ENCODE results near the gene DNAH8.

DNAH8 gene

DNA sequence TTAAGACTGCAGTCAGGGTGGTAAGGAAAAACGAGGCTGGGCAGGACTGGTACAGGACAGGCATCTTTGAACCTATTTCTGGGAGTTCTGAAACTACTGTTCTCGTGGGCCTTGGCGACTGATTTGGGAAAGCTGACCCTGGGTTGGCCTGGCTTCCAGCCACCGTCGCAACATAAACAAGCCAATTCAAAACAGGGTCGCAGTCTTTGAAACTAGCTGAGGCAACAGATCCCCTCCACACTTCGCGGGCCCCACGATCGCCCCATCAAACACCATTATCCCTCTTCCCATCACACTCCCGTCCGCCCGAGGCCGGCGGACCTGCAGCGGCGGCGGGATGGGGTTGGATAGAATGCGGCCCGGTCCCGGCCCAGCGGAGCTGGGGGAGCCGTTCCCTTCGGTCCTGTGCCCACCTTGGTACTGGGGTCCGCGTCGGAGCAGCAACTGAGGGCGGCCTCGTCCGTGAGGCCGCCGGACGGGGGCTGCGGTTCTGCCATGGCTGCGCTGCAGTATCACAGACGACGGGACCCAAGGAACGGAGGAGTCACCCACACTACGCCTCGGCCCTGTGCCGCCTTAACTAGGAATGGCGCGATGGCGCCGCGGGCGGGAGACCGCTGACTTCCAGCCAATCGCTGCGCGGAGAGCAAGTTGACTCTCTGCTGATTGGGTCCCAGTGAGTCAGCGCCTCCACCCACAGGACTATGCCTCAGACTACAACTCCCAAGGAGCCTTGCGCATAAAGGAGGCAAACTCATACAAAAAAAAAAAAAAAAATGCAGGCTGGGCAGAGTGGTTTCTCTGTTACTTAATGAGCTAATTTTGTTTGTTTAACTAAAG lies 12.3 kb upstream of the DNAH8 start, which contains the start of gene GLO1:
Gene GLO1, minus strand, starts transcription at position 588 of the 840 bp plus-strand sequence. Its CDS starts 91 bp downstream, at position 497.
- DNase-seq (ENCODE audit: low read depth): peak; percentile 97

DNA sequence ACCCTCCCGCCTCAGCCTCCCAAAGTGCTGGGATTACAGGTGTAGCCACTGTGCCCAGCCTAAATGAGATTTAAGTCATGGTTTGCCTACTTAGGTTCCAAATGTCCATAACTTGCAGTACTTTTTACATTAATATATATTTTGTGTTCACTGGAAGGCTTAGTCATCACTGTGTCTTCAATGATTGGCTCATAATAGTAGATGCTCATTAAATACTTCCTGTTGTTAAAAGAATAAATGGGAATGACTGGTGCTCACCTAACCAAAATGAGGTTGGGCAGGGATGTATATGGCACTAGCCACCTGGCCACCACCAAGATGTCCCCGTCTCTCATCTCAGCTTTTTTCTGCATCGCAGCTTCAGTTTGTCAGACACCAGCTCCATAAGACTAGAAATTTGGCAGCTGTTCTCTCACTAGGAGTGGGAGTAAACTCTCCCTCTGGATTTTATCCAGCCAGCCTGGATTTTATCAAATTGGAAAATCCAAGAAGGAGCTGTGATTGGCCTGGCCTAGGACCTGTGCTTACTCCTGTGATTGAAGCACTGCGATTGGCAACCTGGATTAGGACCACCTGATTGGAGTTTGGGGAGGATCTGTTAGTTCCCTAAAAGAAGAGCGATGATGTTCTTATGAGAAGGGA lies 11.0 kb upstream of the DNAH8 start:
- DNase-seq (ENCODE audit: low read depth): no peak

- no peak for DNase-seq (ENCODE audit: low read depth)
Measured at GRCh38 chr6:38705924-38706323, 9.2 kb upstream of the DNAH8 start.

DNA sequence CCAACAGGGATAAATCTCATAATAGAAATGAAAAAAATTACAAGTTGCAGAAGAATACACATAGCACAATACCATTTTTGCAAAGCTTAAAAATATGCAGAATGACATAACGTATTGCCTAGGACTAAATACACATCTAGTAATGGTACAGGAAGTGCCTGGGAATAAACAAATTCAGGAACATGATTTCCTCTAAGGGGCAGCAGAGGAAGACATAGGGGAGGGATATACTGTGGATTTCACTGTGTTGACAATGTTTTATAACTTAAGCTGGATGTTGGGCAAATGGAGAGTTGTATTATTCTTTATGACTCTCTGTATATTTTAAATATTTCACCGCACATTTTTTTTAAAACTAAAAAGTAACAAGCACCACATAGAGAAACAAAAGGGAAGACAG lies 6.6 kb upstream of the DNAH8 start:
- DNase-seq (ENCODE audit: low read depth): no peak

DNA sequence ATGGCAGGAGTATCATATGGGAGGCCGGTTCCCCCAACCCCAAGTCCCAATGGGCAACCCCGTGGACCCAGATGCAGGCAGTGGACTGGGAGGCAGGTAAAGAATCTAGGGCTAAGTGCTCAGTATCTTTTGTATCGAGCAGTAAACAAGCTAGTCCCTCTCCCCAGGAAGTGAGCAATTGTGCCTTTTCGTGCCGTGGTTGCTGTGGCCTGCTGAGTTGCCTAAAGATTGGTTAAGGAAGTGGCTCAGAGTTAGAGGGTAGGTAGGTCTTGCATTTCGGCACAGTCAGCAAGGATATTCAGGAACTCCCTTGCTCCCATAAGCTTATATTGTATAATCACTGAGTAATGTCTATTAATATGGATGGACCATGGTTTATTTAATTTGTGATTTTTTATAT lies 1.3 kb upstream of the DNAH8 start:
- DNase-seq (ENCODE audit: low read depth): no peak

- no peak for DNase-seq (ENCODE audit: low read depth)
Measured at GRCh38 chr6:38714239-38715015, 684 bp upstream of the DNAH8 start.

GRCh38 chr6:38716825-38717224 lies 1.7 kb downstream of the DNAH8 start:
- no peak for DNase-seq (ENCODE audit: low read depth)

DNA sequence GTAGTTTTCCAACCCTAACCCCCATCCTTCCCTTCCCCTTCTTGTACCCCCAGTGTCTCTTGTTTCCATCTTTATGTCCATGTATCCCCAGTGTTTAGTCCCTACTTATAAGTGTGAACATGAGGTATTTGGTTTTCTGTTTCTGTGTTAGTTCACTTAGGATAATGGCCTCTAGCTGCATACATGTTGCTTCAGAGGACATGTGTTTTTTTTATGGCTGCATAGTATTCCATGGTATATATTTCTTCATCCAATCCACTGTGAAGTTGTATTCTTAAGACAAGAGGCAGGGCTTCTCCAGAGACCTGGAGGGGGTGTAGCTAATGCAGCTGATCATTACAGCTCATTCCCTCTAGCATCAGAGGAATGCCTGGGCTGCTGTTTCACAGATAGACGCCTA lies 4.2 kb downstream of the DNAH8 start:
- DNase-seq (ENCODE audit: low read depth): no peak

GRCh38 chr6:38720295-38720694 lies 5.2 kb downstream of the DNAH8 start:
- no peak for DNase-seq (ENCODE audit: low read depth)

GRCh38 chr6:38722038-38722437 lies 6.9 kb downstream of the DNAH8 start:
- DNase-seq (ENCODE audit: low read depth): no peak

DNA sequence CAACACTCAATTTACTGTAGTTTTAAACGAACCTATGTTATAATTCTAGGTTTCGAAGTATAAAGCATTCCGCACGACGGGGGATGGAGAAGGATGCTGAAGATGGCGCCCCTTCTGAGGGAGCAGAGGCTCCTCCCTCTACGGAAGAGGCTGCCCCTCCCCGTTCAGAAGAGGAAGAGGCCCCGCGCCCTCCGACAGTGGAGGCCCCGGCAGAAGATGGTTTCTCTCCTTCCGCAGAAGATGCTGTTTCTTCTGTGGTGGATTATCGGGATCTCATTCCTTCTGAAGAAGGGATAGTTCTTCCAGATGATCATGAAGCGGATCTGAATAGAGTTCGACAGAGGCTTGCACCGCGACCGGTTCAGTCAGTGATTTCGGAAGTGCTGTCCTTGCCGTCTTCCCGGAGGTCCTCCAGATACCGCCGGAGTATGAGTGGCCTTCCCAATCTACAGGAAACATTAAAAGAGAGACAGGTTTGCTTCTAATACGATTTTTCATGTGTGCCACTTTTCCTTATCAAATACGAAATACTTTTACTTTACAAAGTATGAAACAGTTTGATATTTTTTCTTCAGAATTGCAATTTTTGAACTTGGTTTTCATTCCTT lies 7.7 kb downstream of the DNAH8 start:
- no peak for DNase-seq (ENCODE audit: low read depth)

- DNase-seq (ENCODE audit: low read depth): no peak
Measured at GRCh38 chr6:38723783-38724182, 8.7 kb downstream of the DNAH8 start.

DNA sequence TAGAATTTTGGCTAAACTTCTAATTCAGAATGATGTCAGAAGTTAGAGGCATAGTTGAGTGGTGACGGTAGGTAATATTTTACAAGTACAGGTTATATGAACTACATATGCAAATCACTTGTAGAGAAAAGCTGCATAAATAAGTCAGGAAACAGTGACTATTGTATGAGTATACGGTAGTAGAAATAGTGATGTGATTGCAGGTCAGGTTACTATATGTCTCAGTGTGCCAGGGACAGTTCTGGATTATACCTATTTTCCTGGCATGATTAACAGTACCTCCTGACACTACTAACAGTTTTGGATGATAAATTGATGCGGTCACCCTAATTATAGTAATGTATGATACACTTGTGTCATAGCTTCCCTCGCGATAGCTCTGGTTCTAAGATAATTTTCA lies 9.2 kb downstream of the DNAH8 start:
- no peak for DNase-seq (ENCODE audit: low read depth)

- peak; percentile 15 for DNase-seq (ENCODE audit: low read depth)
Measured at GRCh38 chr6:38725414-38726183, 10.5 kb downstream of the DNAH8 start.

DNA sequence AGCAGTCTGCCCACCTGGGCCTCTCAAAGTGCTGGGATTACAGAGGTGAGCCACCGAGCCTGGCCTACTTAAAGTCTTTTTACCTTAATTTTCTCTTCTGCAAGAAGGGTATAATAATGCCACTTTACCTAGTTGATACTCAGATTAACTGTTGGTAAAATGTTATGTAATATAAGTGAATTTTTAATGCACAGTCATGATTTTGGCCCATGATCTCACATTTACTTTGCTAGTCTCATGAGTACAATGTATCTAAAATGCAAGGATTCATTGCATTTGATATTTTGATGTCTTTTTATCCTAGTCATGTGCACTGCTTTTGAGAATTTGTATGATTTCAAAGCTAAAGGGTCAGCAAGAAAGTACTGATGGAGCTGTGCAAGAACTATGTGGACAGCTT lies 13.1 kb downstream of the DNAH8 start:
- DNase-seq (ENCODE audit: low read depth): no peak

DNA sequence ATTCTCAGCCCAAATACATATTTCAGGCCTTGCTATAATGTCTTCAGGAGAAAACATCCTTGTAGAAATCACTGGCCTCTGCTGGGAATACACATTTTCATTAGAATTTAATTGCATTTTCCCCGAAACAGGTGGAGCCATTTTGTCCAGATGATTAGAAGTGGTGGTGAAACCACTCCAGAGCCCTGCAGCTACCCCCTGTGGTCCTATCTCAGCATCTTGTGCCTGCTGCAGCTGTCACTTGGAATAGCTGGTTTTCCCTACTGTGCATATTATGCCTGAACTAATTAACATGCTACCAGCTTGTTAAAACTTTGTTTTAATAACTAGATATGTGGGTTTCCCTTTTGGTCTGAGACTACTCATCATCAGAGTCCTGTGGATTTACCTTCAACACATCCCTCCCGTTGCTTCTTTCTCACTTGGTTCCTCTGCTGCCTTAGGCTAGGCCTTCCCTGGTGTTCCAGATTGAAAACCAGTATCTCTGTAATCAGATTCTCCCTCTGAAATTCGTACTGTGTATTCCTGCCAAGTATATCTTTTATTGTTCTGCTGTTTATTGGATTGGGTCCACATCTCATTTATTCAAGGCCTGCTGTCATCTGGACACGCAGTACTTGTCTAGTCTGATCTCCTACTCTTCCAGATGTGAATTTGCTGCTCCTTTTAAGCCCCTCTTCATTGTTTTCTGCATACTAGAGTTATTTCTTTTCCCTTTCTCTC lies 15.2 kb downstream of the DNAH8 start:
- no peak for DNase-seq (ENCODE audit: low read depth)

- no peak for DNase-seq (ENCODE audit: low read depth)
Measured at GRCh38 chr6:38736951-38737350, 21.8 kb downstream of the DNAH8 start.

GRCh38 chr6:38738261-38738660 lies 23.1 kb downstream of the DNAH8 start:
- no peak for DNase-seq (ENCODE audit: low read depth)

DNA sequence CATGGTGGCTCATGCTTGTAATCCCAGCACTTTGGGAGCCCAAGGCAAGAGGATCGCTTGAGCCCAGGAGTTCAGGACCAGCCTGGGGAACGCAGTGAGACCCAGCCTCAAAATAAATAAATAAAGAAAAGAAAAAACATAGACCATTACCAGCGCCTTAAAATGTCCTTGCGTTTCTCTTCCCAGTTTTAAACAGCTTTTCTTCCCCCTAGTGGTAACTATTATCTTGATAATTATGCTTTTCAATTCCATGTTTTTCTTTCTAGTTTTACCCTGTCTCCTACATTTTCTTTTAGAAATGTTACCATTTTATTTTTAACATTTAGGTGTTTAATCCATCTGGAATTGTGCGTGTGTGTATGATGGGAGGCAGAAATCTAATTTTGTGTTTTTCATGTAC lies 24.4 kb downstream of the DNAH8 start:
- DNase-seq (ENCODE audit: low read depth): no peak

DNA sequence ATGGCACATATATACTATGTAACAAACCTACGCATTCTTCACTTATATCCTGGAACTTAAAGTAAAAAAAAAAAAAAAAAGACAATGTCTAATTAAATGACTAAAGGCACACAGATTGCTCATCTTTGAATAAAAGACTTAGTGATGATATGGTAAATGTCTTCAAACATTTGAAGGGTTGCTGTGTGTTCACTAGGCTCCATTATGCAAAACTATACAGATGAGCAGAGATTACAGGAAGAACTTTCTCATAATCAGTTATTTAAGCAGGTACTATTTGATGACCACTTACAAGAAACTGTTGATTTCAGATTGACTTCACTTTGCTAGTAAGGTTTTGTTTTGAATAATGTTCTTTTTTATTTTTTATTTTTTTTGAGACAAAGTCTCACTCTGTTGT lies 34.4 kb downstream of the DNAH8 start:
- no peak for DNase-seq (ENCODE audit: low read depth)

All from HS-27A (cell line).